Measurements from ENCODE around the gene MTMR12. TPM values are rescaled to one million over a fixed set of nuclear protein-coding genes. Genes with fewer than 3 reads are reported as not detected.

The MTMR12 gene
- total and polyA plus RNA-seq, 2 experiments from 2014 or later: 5.5 to 13.4 TPM

- Histone ChIP-seq H4K20me1 (ENCODE audit: insufficient read depth) (no peaks in the 10 kb centered on the region), H3K9me3 (ENCODE audit: low read depth) (no peaks in the 10 kb centered on the region), H3K4me2 (ENCODE audit: unreplicated experiment) (no peak overlapping the region), H3K79me2 (ENCODE audit: insufficient read depth) (no peaks in the 10 kb centered on the region), H3K4me3 (no peak overlapping the region), H3K36me3 (ENCODE audit: low read depth) (peaks cover 10% of the 10 kb centered on the region), H3K9me2 (ENCODE audit: insufficient read depth) (no peaks in the 10 kb centered on the region), H3K4me1 (ENCODE audit: insufficient read depth) (no peaks in the 10 kb centered on the region), H3F3A (ENCODE audit: insufficient read depth) (no peaks in the 10 kb centered on the region), H3K9ac (no peak overlapping the region), H3K27ac (no peak overlapping the region), H2AFZ (no peak overlapping the region), H3K27me3 (replicated peaks; ENCODE audit: insufficient read depth) (no peaks in the 10 kb centered on the region)
- DNase-seq: no peak
- WGBS, 2 experiments (ENCODE audit: low coverage in 1 of 2, low lambda C conversion rate in 2 of 2, missing lambda C conversion rate in 2 of 2): 94 to 95% methylated on average over 4 of the region's 4 CpGs
- in situ Hi-C loops (cut with MboI): no loop called here
- TF ChIP-seq EZH2 (IDR thresholded peaks at IDR 0.05; ENCODE audit: insufficient read depth, poor library complexity, severe bottlenecking): no peak
- no peak for TF ChIP-seq EZH2phosphoT487 (IDR thresholded peaks at IDR 0.05; ENCODE audit: insufficient read depth, low read depth)
Measured at GRCh38 chr5:32264957-32265572, 47.7 kb downstream of the MTMR12 start.

- 0 out of 2 replicates have a peak, but pooled peaks cover 7% of the 10 kb centered on the region for H3K36me3 ChIP-seq (ENCODE audit: low read depth)
- H3K27me3 ChIP-seq (replicated peaks; ENCODE audit: insufficient read depth): no peaks in the 10 kb centered on the region
- H4K20me1 ChIP-seq (ENCODE audit: insufficient read depth): no peaks in the 10 kb centered on the region
- DNase-seq: no peak
- no peaks in the 10 kb centered on the region for H3F3A ChIP-seq (ENCODE audit: insufficient read depth)
- H3K4me3 ChIP-seq: no peak overlapping the region
- in situ Hi-C loops (cut with MboI): no loop called here
- no peaks in the 10 kb centered on the region for H3K79me2 ChIP-seq (ENCODE audit: insufficient read depth)
- no peak overlapping the region for H3K27ac ChIP-seq
- TF ChIP-seq EZH2phosphoT487 (IDR thresholded peaks at IDR 0.05; ENCODE audit: insufficient read depth, low read depth) (no peak), EZH2 (IDR thresholded peaks at IDR 0.05; ENCODE audit: insufficient read depth, poor library complexity, severe bottlenecking) (no peak)
- H3K9me2 ChIP-seq (ENCODE audit: insufficient read depth): no peaks in the 10 kb centered on the region
- no peaks in the 10 kb centered on the region for H3K4me1 ChIP-seq (ENCODE audit: insufficient read depth)
- no peak overlapping the region for H3K4me2 ChIP-seq (ENCODE audit: unreplicated experiment)
- H3K9me3 ChIP-seq (ENCODE audit: low read depth): no peaks in the 10 kb centered on the region
- 73 to 78% methylated on average over 4 of the region's 4 CpGs for WGBS, 2 experiments (ENCODE audit: low coverage in 1 of 2, low lambda C conversion rate in 2 of 2, missing lambda C conversion rate in 2 of 2)
- no peak overlapping the region for H2AFZ ChIP-seq
- H3K9ac ChIP-seq: no peak overlapping the region
Measured at GRCh38 chr5:32263684-32264083, 49.1 kb downstream of the MTMR12 start.

GRCh38 chr5:32261198-32261597 is 51.5 kb downstream of the MTMR12 start:
- Histone ChIP-seq H3K36me3 (ENCODE audit: low read depth) (peaks cover 7% of the 10 kb centered on the region; the same call in 1 of the 2 replicates), H4K20me1 (ENCODE audit: insufficient read depth) (no peaks in the 10 kb centered on the region), H3K9ac (no peak overlapping the region), H3K4me3 (no peak overlapping the region), H3K9me2 (ENCODE audit: insufficient read depth) (no peaks in the 10 kb centered on the region), H3K27me3 (replicated peaks; ENCODE audit: insufficient read depth) (no peaks in the 10 kb centered on the region), H3F3A (ENCODE audit: insufficient read depth) (no peaks in the 10 kb centered on the region), H3K79me2 (ENCODE audit: insufficient read depth) (no peaks in the 10 kb centered on the region), H3K9me3 (ENCODE audit: low read depth) (no peaks in the 10 kb centered on the region), H3K27ac (no peak overlapping the region), H2AFZ (no peak overlapping the region), H3K4me2 (ENCODE audit: unreplicated experiment) (no peak overlapping the region), H3K4me1 (ENCODE audit: insufficient read depth) (peaks cover 1% of the 10 kb centered on the region; the same call in 1 of the 2 replicates)
- in situ Hi-C loops (cut with MboI): no loop called here
- 86 to 95% methylated on average over 2 of the region's 2 CpGs for WGBS, 2 experiments (ENCODE audit: low coverage in 1 of 2, low lambda C conversion rate in 2 of 2, missing lambda C conversion rate in 2 of 2)
- TF ChIP-seq EZH2phosphoT487 (IDR thresholded peaks at IDR 0.05; ENCODE audit: insufficient read depth, low read depth): no peak
- TF ChIP-seq EZH2 (IDR thresholded peaks at IDR 0.05; ENCODE audit: insufficient read depth, poor library complexity, severe bottlenecking): no peak
- DNase-seq: no peak

GRCh38 chr5:32259033-32259432 is 53.7 kb downstream of the MTMR12 start:
- no peaks in the 10 kb centered on the region for H3K79me2 ChIP-seq (ENCODE audit: insufficient read depth)
- in situ Hi-C loops (cut with MboI): no loop called here
- TF ChIP-seq EZH2phosphoT487 (IDR thresholded peaks at IDR 0.05; ENCODE audit: insufficient read depth, low read depth) (no peak), EZH2 (IDR thresholded peaks at IDR 0.05; ENCODE audit: insufficient read depth, poor library complexity, severe bottlenecking) (no peak)

More at GRCh38 chr5:32259033-32259432, 53.7 kb downstream of the MTMR12 start:
- no peak overlapping the region for H3K4me3 ChIP-seq
- peaks cover 7% of the 10 kb centered on the region; the same call in 1 of the 2 replicates for H3K36me3 ChIP-seq (ENCODE audit: low read depth)
- 92% methylated on average over 1 of the region's 1 CpG for WGBS, 2 experiments (ENCODE audit: low coverage in 1 of 2, low lambda C conversion rate in 2 of 2, missing lambda C conversion rate in 2 of 2)
- no peak overlapping the region for H3K27ac ChIP-seq
- H3K27me3 ChIP-seq (replicated peaks; ENCODE audit: insufficient read depth): no peaks in the 10 kb centered on the region
- no peaks in the 10 kb centered on the region for H4K20me1 ChIP-seq (ENCODE audit: insufficient read depth)
- H3F3A ChIP-seq (ENCODE audit: insufficient read depth): peaks cover 9% of the 10 kb centered on the region; the same call in 1 of the 2 replicates
- no peaks in the 10 kb centered on the region for H3K9me2 ChIP-seq (ENCODE audit: insufficient read depth)
- DNase-seq: no peak
- H3K9ac ChIP-seq: no peak overlapping the region
- peaks cover 16% of the 10 kb centered on the region for H3K4me1 ChIP-seq (ENCODE audit: insufficient read depth)
- H2AFZ ChIP-seq: no peak overlapping the region
- no peak overlapping the region for H3K4me2 ChIP-seq (ENCODE audit: unreplicated experiment)
- H3K9me3 ChIP-seq (ENCODE audit: low read depth): no peaks in the 10 kb centered on the region

Data from GM23248 (cell line).